ENCODE data around the gene PACSIN1.

PACSIN1 gene

DNA sequence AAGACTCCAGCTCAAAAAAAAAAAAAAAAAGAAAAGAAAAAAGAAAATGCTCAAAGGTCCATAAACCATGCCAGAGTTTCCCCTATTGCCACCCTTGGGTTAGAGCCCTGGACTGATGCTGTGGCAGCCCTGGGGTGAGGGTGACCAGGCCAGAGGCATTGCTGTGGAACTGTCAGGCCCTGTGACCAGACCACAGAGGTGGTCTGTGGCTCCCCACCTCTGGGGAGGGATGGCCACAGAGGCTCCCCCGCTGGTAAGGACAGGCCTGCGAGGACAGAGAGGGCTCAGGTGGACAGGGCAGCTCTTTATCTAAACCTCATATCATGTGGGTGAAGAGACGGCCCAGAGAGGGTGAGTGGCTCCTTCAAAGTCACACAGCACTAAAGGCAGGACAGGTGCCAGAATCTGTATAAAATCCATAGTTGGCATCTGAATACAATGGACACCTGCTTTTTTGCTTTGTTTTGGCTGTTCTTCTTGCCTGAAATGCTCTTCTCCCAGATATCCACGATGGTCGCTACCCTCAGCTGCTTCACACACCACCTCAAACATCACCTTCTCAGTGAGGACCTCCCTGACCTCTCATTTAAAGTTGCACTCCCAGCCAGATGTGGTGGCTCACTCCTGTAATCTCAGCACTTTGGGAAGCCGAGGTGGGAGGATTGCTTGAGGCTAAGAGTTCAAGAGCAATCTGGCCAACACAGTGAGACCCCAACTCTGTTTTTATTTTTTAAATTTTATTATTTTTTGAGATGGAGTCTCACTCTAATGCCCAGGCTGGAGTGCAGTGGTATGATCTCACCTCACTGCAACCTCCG, 112.8 kb downstream of the PACSIN1 start:
- TF ChIP-seq GATA3 (IDR thresholded peaks at IDR 0.05; ENCODE audit: low read depth, low read length) (no peak), GATA2 (IDR thresholded peaks at IDR 0.05; ENCODE audit: low read depth, low read length) (no peak)

- TF ChIP-seq GATA2 (IDR thresholded peaks at IDR 0.05; ENCODE audit: low read depth, low read length) (no peak), GATA3 (IDR thresholded peaks at IDR 0.05; ENCODE audit: low read depth, low read length) (no peak)
Observed at GRCh38 chr6:34580707-34581560, 115.1 kb downstream of the PACSIN1 start.

- TF ChIP-seq GATA2 (IDR thresholded peaks at IDR 0.05; ENCODE audit: low read depth, low read length) (no peak), GATA3 (IDR thresholded peaks at IDR 0.05; ENCODE audit: low read depth, low read length) (no peak)
Observed at GRCh38 chr6:34581561-34581920, 115.7 kb downstream of the PACSIN1 start.

DNA sequence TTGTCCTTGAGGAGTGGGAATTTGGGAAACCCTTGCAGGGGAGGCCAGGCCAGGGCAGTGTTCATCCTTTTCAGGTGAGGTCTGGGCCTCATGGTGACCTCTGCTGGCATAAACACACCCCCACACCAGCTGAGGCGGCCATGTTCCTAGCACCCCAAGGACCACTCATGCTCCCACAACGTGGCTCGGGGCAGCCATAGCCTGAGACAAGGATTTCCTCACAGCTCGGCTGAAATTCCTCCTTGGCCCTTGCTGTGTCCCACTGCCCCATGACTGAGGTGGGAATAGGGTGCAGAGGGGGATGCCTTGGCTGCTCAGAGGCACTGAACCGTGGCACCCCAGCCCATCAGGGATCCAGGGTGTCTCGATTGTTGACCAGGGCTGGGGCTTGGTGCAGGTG, 117.6 kb downstream of the PACSIN1 start:
- TF ChIP-seq GATA3 (IDR thresholded peaks at IDR 0.05; ENCODE audit: low read depth, low read length) (no peak), GATA2 (IDR thresholded peaks at IDR 0.05; ENCODE audit: low read depth, low read length) (no peak)

- TF ChIP-seq GATA2 (IDR thresholded peaks at IDR 0.05; ENCODE audit: low read depth, low read length) (no peak), GATA3 (IDR thresholded peaks at IDR 0.05; ENCODE audit: low read depth, low read length) (no peak)
Observed at GRCh38 chr6:34583861-34584604, 118.2 kb downstream of the PACSIN1 start.

- TF ChIP-seq GATA3 (IDR thresholded peaks at IDR 0.05; ENCODE audit: low read depth, low read length) (no peak), GATA2 (IDR thresholded peaks at IDR 0.05; ENCODE audit: low read depth, low read length) (no peak)
Observed at GRCh38 chr6:34584694-34585093, 118.8 kb downstream of the PACSIN1 start.

All from SH-SY5Y (cell line).